Neural cell (in vitro differentiated cells): ENCODE results near the gene GJA9. TPM values are rescaled to one million over a fixed set of nuclear protein-coding genes. Genes with fewer than 3 reads are reported as not detected.

Experiments used
- H2AFZ ChIP-seq: fragments of 200-600, 300-800 bp; sonication (generic), shearing (Covaris generic); 2 replicates; pipeline ENCODE4 v1.6.0; 2014; ENCODE audit warnings: low read depth, mild to moderate bottlenecking, antibody characterized with exemption, low read length, moderate library complexity
- H3F3A ChIP-seq: fragments of 200-600 bp; shearing (Covaris generic); 2 replicates; pipeline ENCODE4 v1.6.1; 2016; ENCODE audit warnings: mild to moderate bottlenecking, moderate library complexity, mixed read lengths, antibody characterized with exemption, low read length; ENCODE audit not compliant: insufficient read depth, poor library complexity, severe bottlenecking
- H3K27ac ChIP-seq: fragments of 200-600, 300-800 bp; sonication (generic), shearing (Covaris generic); 2 replicates; pipeline ENCODE4 v1.5.1; 2014; ENCODE audit warnings: mild to moderate bottlenecking, low read length, moderate library complexity
- H3K27me3 ChIP-seq: fragments of 300-800, 200-600 bp; sonication (generic), shearing (Covaris generic); 2 replicates; pipeline ENCODE4 v1.6.0; 2014; ENCODE audit warnings: mild to moderate bottlenecking, low read depth, low read length, moderate library complexity; ENCODE audit not compliant: insufficient read depth
- H3K36me3 ChIP-seq: fragments of 300-800, 200-600 bp; sonication (generic), shearing (Covaris generic); 2 replicates; pipeline ENCODE4 v1.5.1; 2014; ENCODE audit warnings: mild to moderate bottlenecking, antibody characterized with exemption, low read length, moderate library complexity; ENCODE audit not compliant: insufficient read depth
- H3K4me2 ChIP-seq: fragments of 300-800, 200-600 bp; sonication (generic), shearing (Covaris generic); 2 replicates; pipeline ENCODE4 v1.6.0; 2014; ENCODE audit warnings: mild to moderate bottlenecking, low read length
- H3K4me3 ChIP-seq: fragments of 300-800, 200-600 bp; sonication (generic), shearing (Covaris generic); 2 replicates; pipeline ENCODE4 v1.5.1; 2014; ENCODE audit warnings: mild to moderate bottlenecking, low read length, moderate library complexity
- H3K79me2 ChIP-seq: fragments of 200-600 bp; shearing (Covaris generic); replicated peaks from 2 replicates; pipeline ENCODE4 v1.6.0; 2014; ENCODE audit warnings: mild to moderate bottlenecking, low read length, moderate library complexity; ENCODE audit not compliant: insufficient read depth
- H3K9ac ChIP-seq: fragments of 300-800, 200-600 bp; sonication (generic), shearing (Covaris generic); 2 replicates; pipeline ENCODE4 v1.6.1; 2016; ENCODE audit warnings: mild to moderate bottlenecking, low read length, mixed read lengths
- H3K9me2 ChIP-seq: fragments of 200-600 bp; shearing (Covaris generic); 2 replicates; pipeline ENCODE4 v1.6.1; 2016; ENCODE audit warnings: mild to moderate bottlenecking, low read length, mixed read lengths; ENCODE audit not compliant: insufficient read depth
- H3K9me3 ChIP-seq: fragments of 200-600, 300-800 bp; sonication (generic), shearing (Covaris generic); 2 replicates; pipeline ENCODE4 v1.6.1; 2016; ENCODE audit warnings: mild to moderate bottlenecking, mixed run types, low read length, moderate library complexity, mixed read lengths
- H4K20me1 ChIP-seq: fragments of 200-600 bp; shearing (Covaris generic); 2 replicates; pipeline ENCODE4 v1.6.1; 2016; ENCODE audit warnings: mild to moderate bottlenecking, mixed run types; ENCODE audit not compliant: insufficient read depth
- EP300 ChIP-seq: fragments of 450-650 bp; conservative IDR thresholded peaks from 2 replicates; pipeline ENCODE4 v1.6.1; 2014; ENCODE audit warnings: antibody characterized with exemption, mild to moderate bottlenecking, moderate library complexity; ENCODE audit not compliant: poor library complexity, severe bottlenecking
- EZH2 ChIP-seq: fragments of 200-600, 300-800 bp; shearing (Covaris generic), sonication (generic); IDR thresholded peaks from 2 replicates; pipeline ENCODE4 v1.6.1; 2014; ENCODE audit warnings: antibody characterized with exemption, low read length, borderline replicate concordance, mild to moderate bottlenecking; ENCODE audit not compliant: insufficient read depth, poor library complexity, severe bottlenecking
- MXI1 ChIP-seq: fragments of 450-650 bp; conservative IDR thresholded peaks from 2 replicates; pipeline ENCODE4 v1.6.1; 2014; ENCODE audit warnings: antibody characterized with exemption, mild to moderate bottlenecking; ENCODE audit not compliant: poor library complexity, severe bottlenecking
- POLR2AphosphoS5 ChIP-seq: IDR thresholded peaks from 2 replicates; pipeline ENCODE4 v1.6.1; 2012
- RAD21 ChIP-seq: fragments of 450-650 bp; conservative IDR thresholded peaks from 2 replicates; pipeline ENCODE4 v1.6.1; 2014; ENCODE audit warnings: antibody characterized with exemption, mild to moderate bottlenecking, moderate library complexity
- SMC3 ChIP-seq: fragments of 450-650 bp; conservative IDR thresholded peaks from 2 replicates; pipeline ENCODE4 v1.6.1; 2014; ENCODE audit warnings: antibody characterized with exemption, mild to moderate bottlenecking, moderate library complexity; ENCODE audit not compliant: poor library complexity
- TAF1 ChIP-seq: IDR thresholded peaks from 2 replicates; pipeline ENCODE4 v1.6.1; 2012; ENCODE audit warnings: low read depth
- polyA plus RNA-seq: library from polyadenylated mRNA; depleted of rRNA; stranded (reverse); fragments of >200 nt; gene quantifications from 2 replicates; pipeline ENCODE4 v1.2.3, GENCODE V29; 2014
- TF ChIP-seq, protein P1 (sequence below): IDR thresholded peaks from 2 replicates; pipeline ENCODE4 v1.6.1; 2012; ENCODE audit warnings: borderline replicate concordance

The GJA9 gene
- polyA plus RNA-seq, 1 donor from 2014 or later: not detected

DNA sequence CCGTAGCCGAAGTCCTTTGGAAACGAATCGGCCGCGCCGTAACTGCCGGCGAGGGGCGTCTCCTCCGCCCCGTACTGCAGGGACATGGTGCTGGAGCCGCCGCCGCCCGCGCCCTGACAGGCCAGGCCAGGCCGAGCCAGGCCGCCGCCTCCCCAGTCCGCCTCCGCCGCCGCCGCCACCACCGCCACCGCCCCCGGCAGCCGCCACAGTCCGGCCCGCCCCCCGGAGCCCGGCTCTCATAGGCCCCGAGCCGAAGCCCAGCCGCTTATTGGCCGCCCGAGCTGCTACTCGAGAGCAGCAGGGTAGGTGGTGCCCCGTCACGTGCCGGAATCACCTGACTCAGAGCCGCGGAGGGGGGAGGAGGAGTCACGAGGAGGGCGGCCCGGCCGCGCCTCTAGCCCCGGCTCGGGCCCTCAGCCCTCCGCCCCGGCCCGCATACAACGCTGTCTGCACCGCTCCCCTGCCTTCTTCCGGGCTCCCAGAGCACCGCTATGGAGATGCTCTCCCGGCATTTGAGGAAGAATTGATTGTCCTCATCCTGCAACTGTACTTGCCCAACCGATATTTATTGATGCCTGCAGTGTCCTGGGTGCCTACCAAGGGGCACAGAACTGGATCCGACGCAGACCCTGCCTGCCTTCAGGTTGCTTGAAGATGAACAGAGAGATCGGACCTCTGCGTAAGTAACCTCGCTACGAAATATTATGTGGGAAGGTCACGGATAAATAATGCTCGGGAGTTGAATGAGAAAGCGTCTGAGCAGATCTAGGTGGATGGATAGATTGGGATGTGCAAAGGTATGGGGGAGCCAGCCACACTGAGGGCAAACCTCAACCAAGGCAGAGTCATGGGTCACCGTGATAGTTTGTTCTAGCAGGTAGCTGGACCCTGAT is 21.6 kb downstream of the GJA9 start, which contains the start of gene RRAGC:
RRAGC (minus strand) TSS at position 212 of the 893 bp plus-strand sequence; CDS start at position 86, 126 bp downstream.
- H3K27ac ChIP-seq: peak within 1 kb of the TSS; percentile 82
- H3K36me3 ChIP-seq: no peaks in the 10 kb centered on the region
- H3K4me2 ChIP-seq: peak within 1 kb of the TSS; percentile 82
- no peaks in the 10 kb centered on the region for H3K9me2 ChIP-seq
- no peaks in the 10 kb centered on the region for H4K20me1 ChIP-seq
- no peaks in the 10 kb centered on the region for H3F3A ChIP-seq
- peaks cover 47% of the 10 kb centered on the region for H3K79me2 ChIP-seq
- no peaks in the 10 kb centered on the region for H3K27me3 ChIP-seq
- H2AFZ ChIP-seq: peak within 1 kb of the TSS; percentile 99
- peak within 1 kb of the TSS; percentile 90 for H3K4me3 ChIP-seq
- no peaks in the 10 kb centered on the region for H3K9me3 ChIP-seq
- TF ChIP-seq MXI1: peak; percentile 86
- peak; percentile 46 for TF ChIP-seq RAD21
- TF ChIP-seq POLR2AphosphoS5: peak; percentile 58
- peak; percentile 22 for TF ChIP-seq EP300
- peak; percentile 59 for TF ChIP-seq SMC3
- TF ChIP-seq, protein P1, sequence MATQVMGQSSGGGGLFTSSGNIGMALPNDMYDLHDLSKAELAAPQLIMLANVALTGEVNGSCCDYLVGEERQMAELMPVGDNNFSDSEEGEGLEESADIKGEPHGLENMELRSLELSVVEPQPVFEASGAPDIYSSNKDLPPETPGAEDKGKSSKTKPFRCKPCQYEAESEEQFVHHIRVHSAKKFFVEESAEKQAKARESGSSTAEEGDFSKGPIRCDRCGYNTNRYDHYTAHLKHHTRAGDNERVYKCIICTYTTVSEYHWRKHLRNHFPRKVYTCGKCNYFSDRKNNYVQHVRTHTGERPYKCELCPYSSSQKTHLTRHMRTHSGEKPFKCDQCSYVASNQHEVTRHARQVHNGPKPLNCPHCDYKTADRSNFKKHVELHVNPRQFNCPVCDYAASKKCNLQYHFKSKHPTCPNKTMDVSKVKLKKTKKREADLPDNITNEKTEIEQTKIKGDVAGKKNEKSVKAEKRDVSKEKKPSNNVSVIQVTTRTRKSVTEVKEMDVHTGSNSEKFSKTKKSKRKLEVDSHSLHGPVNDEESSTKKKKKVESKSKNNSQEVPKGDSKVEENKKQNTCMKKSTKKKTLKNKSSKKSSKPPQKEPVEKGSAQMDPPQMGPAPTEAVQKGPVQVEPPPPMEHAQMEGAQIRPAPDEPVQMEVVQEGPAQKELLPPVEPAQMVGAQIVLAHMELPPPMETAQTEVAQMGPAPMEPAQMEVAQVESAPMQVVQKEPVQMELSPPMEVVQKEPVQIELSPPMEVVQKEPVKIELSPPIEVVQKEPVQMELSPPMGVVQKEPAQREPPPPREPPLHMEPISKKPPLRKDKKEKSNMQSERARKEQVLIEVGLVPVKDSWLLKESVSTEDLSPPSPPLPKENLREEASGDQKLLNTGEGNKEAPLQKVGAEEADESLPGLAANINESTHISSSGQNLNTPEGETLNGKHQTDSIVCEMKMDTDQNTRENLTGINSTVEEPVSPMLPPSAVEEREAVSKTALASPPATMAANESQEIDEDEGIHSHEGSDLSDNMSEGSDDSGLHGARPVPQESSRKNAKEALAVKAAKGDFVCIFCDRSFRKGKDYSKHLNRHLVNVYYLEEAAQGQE: no peak
- TF ChIP-seq EZH2: no peak
- peak; percentile 56 for TF ChIP-seq TAF1
- peak within 1 kb of the TSS; percentile 82 for H3K9ac ChIP-seq

GRCh38 chr1:38858833-38859560 is 22.4 kb downstream of the GJA9 start:
- peak overlapping the region; percentile 11 for H2AFZ ChIP-seq
- H3K4me2 ChIP-seq: peak overlapping the region; percentile 82
- no peaks in the 10 kb centered on the region for H3K36me3 ChIP-seq
- TF ChIP-seq SMC3 (peak; percentile 25), EZH2 (no peak)
- no peaks in the 10 kb centered on the region for H3F3A ChIP-seq
- H3K27me3 ChIP-seq: no peaks in the 10 kb centered on the region
- no peaks in the 10 kb centered on the region for H3K9me3 ChIP-seq
- H3K79me2 ChIP-seq: peaks cover 50% of the 10 kb centered on the region
- H3K27ac ChIP-seq: peak overlapping the region; percentile 57
- H3K9ac ChIP-seq: peak overlapping the region; percentile 69
- H3K4me3 ChIP-seq: peak overlapping the region; percentile 90
- H4K20me1 ChIP-seq: no peaks in the 10 kb centered on the region
- no peaks in the 10 kb centered on the region for H3K9me2 ChIP-seq

GRCh38 chr1:38852780-38853179 is 28.6 kb downstream of the GJA9 start:
- no peaks in the 10 kb centered on the region for H4K20me1 ChIP-seq
- no peak overlapping the region for H3K4me2 ChIP-seq
- H3F3A ChIP-seq: no peaks in the 10 kb centered on the region
- H3K9me2 ChIP-seq: no peaks in the 10 kb centered on the region
- no peaks in the 10 kb centered on the region for H3K27me3 ChIP-seq
- H3K9ac ChIP-seq: no peak overlapping the region
- peaks cover 18% of the 10 kb centered on the region for H3K79me2 ChIP-seq
- TF ChIP-seq EZH2: no peak
- no peak overlapping the region for H2AFZ ChIP-seq
- peaks cover 4% of the 10 kb centered on the region for H3K36me3 ChIP-seq
- H3K4me3 ChIP-seq: no peak overlapping the region
- no peaks in the 10 kb centered on the region for H3K9me3 ChIP-seq
- H3K27ac ChIP-seq: no peak overlapping the region
